ENCODE measurements around the gene PYGO2. TPM values are rescaled to one million over a fixed set of nuclear protein-coding genes. Genes with fewer than 3 reads are reported as not detected.
A peak's percentile ranks its signal among the peaks of the same experiment; 100 is the strongest.

Gene PYGO2
- total and polyA plus RNA-seq, 2 donors, result 15.3 to 24.5 TPM

DNA sequence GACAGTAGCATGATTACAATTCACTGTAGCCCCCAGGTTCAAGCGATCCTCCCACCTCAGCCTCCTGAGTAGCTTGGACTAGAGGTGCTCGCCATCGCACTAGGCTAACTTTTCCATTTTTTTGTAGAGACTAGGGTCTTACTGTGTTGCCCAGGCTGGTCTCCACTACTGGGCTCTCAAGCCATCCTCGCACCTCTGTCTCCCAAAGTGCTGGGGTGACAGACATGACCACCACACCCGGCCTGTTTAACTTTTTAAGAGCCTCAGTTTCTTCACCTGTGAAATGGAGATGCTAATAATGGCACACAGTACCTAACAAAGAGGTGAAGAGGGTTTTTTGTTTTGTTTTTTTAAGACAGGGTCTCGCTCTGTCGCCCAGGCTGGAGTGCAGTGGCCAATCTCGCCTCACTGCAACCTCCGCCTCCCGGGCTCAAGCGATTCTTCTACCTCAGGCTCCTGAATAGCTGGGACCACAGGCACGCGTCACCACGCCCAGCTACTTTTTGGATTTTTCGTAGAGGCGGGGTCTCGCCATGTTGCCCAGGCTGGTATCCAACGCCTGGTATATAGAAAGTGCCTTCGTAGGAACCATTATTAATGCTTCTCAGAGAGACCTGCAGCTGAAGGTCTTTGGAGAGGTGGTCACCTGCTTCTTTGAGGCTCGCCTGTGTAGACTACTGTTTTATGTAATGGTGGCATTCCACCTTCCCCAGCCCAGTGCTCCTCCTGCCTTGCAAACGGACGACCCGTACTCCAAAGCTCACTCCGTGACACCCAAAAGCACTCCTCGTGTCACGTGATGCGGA is 25.6 kb downstream of the PYGO2 start:
- peaks cover 0 to 4% of the 10 kb centered on the region in 2 donors for H3K9me3 ChIP-seq (ENCODE audit: control insufficient read depth in 2 of 2, insufficient read depth in 1 of 2, low read length in 1 of 2)
- H3K27me3 ChIP-seq (ENCODE audit: control insufficient read depth in 2 of 2, insufficient read depth in 1 of 2, low read length in 1 of 2), result no peaks in the 10 kb centered on the region
- peak overlapping the region; percentile 65 to 67 for H3K4me3 ChIP-seq (ENCODE audit: low read length in 2 of 2)
- no peak for DNase-seq (ENCODE audit: low read depth in 6 of 9, low spot score in 9 of 9)
- H3K36me3 ChIP-seq (ENCODE audit: control insufficient read depth in 2 of 2, insufficient read depth in 2 of 2, low read length in 1 of 2), result peaks cover 0 to 5% of the 10 kb centered on the region in 2 donors
- WGBS, result 57% methylated on average over 27 of the region's 27 CpGs
- H3K4me1 ChIP-seq (ENCODE audit: control insufficient read depth in 2 of 2, insufficient read depth in 2 of 2, low read length in 2 of 2), result peaks cover 7 to 44% of the 10 kb centered on the region in 2 donors
- H3K27ac ChIP-seq (ENCODE audit: low read depth in 1 of 2, low read length in 1 of 2), result peak overlapping the region; percentile 95 to 100

DNA sequence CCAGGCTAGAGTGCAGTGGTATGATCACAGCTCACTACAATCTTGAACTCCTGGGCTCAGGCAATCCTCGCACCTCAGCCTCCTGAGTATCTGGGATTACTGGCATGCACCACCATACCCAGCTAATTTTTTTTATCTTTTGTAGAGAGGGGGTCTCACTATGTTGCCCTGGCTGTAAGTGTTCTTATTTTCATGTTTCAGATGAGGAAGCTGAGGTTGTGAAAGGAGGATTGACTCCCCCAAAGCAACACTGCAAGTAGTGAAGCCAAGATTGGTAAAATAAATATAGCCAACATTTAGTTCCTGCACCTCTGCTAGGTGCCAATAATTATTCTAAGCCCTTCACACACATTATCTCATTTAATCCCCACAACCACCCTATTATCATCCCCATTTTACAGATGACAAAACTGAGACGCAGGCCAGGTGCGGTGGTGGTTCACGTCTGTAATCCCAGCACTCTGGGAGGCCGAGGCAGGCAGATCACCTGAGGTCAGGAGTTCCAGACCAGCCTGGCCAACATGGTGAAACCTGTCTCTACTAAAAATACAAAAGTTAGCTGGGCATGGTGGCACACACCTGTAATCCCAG is 27.1 kb downstream of the PYGO2 start:
- H3K36me3 ChIP-seq (ENCODE audit: control insufficient read depth in 2 of 2, insufficient read depth in 2 of 2, low read length in 1 of 2), result peaks cover 5 to 7% of the 10 kb centered on the region in 2 donors
- no peaks in the 10 kb centered on the region for H3K27me3 ChIP-seq (ENCODE audit: control insufficient read depth in 2 of 2, insufficient read depth in 1 of 2, low read length in 1 of 2)
- H3K27ac ChIP-seq (ENCODE audit: low read depth in 1 of 2, low read length in 1 of 2), result no peak overlapping the region
- no peak for DNase-seq (ENCODE audit: low read depth in 6 of 9, low spot score in 9 of 9)
- H3K4me1 ChIP-seq (ENCODE audit: control insufficient read depth in 2 of 2, insufficient read depth in 2 of 2, low read length in 2 of 2), result peaks cover 7 to 30% of the 10 kb centered on the region in 2 donors
- H3K9me3 ChIP-seq (ENCODE audit: control insufficient read depth in 2 of 2, insufficient read depth in 1 of 2, low read length in 1 of 2), result peaks cover 0 to 4% of the 10 kb centered on the region in 2 donors
- H3K4me3 ChIP-seq (ENCODE audit: low read length in 2 of 2), result no peak overlapping the region
- 97% methylated on average over 5 of the region's 5 CpGs for WGBS

DNA sequence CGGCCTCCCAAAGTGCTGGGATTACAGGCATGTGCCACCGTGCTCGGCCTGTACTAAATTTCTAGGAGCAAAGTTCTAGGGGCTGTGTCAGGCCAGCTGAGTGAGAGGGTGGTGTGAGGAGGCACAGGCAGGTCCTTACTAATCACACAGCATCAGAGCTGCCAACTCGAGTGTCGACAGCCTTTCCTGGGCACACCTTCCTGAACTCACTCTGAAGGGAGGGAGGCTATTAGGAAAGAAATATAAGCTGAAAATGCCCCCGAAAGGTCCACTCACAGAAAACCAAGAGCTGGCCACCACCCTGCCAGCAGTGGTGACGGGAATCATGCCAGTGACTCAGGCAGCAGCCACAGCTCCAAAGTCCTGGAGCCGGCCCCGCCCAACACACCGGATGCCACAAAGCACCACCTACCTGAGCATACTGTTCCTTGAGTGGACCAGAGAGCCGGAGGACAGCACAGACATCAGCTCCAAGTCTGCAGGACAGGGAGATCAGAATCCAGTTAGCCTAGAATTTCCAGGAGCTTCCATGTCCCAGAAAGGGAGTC is 29.6 kb downstream of the PYGO2 start:
- Histone ChIP-seq H3K4me3 (ENCODE audit: low read length in 2 of 2) (no peak overlapping the region), H3K9me3 (ENCODE audit: control insufficient read depth in 2 of 2, insufficient read depth in 1 of 2, low read length in 1 of 2) (no peaks in the 10 kb centered on the region), H3K27me3 (ENCODE audit: control insufficient read depth in 2 of 2, insufficient read depth in 1 of 2, low read length in 1 of 2) (no peaks in the 10 kb centered on the region), H3K27ac (ENCODE audit: low read depth in 1 of 2, low read length in 1 of 2) (no peak overlapping the region), H3K36me3 (ENCODE audit: control insufficient read depth in 2 of 2, insufficient read depth in 2 of 2, low read length in 1 of 2) (peaks cover 11 to 15% of the 10 kb centered on the region in 2 donors), H3K4me1 (ENCODE audit: control insufficient read depth in 2 of 2, insufficient read depth in 2 of 2, low read length in 2 of 2) (peaks cover 7 to 14% of the 10 kb centered on the region in 2 donors)
- 98% methylated on average over 11 of the region's 11 CpGs for WGBS
- no peak for DNase-seq (ENCODE audit: low read depth in 6 of 9, low spot score in 9 of 9)

DNA sequence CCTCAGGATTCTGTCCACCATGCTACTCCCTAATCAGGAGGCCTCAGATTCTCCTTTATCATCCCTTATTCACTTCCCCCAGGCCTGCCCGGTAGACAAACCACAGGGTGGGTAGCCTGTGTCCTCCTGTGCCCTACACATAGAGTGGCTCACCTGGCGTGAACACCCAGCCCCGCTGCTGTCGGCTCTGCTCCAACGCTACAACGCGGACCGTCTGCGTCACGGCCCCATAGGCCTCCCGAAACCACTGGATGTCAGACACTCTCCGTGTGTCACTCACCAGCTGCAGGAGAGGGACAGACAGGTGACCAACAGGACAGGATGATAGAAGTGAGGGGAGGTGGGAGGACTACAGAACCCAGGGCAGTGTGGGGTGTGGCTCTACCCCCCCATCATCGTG is 35.4 kb downstream of the PYGO2 start:
- peaks cover 0 to 8% of the 10 kb centered on the region in 2 donors for H3K4me1 ChIP-seq (ENCODE audit: control insufficient read depth in 2 of 2, insufficient read depth in 2 of 2, low read length in 2 of 2)
- peaks cover 38 to 50% of the 10 kb centered on the region in 2 donors for H3K36me3 ChIP-seq (ENCODE audit: control insufficient read depth in 2 of 2, insufficient read depth in 2 of 2, low read length in 1 of 2)
- WGBS, result 81% methylated on average over 13 of the region's 13 CpGs
- H3K9me3 ChIP-seq (ENCODE audit: control insufficient read depth in 2 of 2, insufficient read depth in 1 of 2, low read length in 1 of 2), result no peaks in the 10 kb centered on the region
- H3K27me3 ChIP-seq (ENCODE audit: control insufficient read depth in 2 of 2, insufficient read depth in 1 of 2, low read length in 1 of 2), result no peaks in the 10 kb centered on the region
- no peak for DNase-seq (ENCODE audit: low read depth in 6 of 9, low spot score in 9 of 9)
- H3K4me3 ChIP-seq (ENCODE audit: low read length in 2 of 2), result no peak overlapping the region
- no peak overlapping the region for H3K27ac ChIP-seq (ENCODE audit: low read depth in 1 of 2, low read length in 1 of 2)

DNA sequence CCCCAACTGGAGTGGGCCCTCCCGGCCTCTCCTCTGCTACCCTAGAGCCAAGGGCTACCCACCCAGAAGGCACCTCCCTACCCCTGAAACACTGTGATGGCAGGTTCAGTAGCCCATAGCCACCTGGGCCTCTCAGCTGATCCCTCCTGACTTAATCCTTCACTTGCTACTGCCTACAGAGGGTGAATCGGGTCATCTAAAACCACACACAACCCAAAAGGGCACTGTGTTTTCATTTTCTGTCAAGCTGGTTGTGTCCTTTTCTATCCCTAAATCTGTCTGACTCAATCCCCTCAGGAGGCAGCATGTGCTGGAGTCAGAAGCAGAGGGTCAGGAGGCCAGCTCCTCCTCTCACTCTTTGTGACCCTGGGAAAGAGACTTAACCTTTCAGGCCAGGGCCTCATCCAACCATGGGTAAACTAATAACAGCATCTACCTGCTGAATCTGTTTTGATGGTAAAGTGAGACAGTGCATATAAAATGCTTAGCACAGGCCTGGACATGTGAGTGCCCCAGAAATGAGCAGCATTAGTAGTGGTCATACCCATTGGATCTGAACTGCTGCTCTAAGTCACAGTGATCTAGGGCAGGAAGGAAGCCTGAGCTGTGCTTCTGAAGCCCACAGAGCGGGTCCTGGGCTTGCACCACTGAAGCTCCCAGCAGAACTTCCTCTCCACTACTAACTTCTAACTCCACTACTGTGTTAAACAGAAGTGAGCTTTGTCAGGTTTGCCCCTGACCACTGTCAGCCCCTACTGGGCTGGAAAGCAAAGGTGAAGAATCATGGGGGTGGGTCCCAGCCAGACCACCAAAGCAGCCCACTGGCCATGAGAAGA is 36.0 kb downstream of the PYGO2 start:
- H3K36me3 ChIP-seq (ENCODE audit: control insufficient read depth in 2 of 2, insufficient read depth in 2 of 2, low read length in 1 of 2), result peaks cover 35 to 49% of the 10 kb centered on the region in 2 donors
- H3K9me3 ChIP-seq (ENCODE audit: control insufficient read depth in 2 of 2, insufficient read depth in 1 of 2, low read length in 1 of 2), result no peaks in the 10 kb centered on the region
- WGBS, result 96% methylated on average over 3 of the region's 3 CpGs
- no peak overlapping the region for H3K4me3 ChIP-seq (ENCODE audit: low read length in 2 of 2)
- no peak overlapping the region for H3K27ac ChIP-seq (ENCODE audit: low read depth in 1 of 2, low read length in 1 of 2)
- H3K27me3 ChIP-seq (ENCODE audit: control insufficient read depth in 2 of 2, insufficient read depth in 1 of 2, low read length in 1 of 2), result no peaks in the 10 kb centered on the region
- H3K4me1 ChIP-seq (ENCODE audit: control insufficient read depth in 2 of 2, insufficient read depth in 2 of 2, low read length in 2 of 2), result peaks cover 0 to 8% of the 10 kb centered on the region in 2 donors
- no peak for DNase-seq (ENCODE audit: low read depth in 6 of 9, low spot score in 9 of 9)

DNA sequence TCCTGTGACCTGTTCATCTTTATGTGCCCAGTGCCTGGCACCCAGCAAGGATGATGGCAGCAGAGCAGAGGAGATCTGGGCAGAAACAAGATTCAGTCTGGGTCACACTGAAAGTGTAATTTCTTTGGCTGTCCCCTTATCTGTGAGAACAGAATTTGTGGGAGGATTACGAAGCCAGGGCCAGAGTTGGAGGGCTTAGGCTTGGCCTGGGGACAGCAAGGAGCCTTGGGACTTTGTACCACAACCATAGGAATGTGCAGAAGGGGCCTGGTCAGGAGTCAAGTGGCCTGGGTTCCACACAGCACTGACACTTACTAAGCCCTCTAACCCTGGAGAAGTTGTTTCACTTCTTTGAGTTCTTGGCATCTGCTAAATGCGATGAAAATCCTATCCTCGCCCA is 37.9 kb downstream of the PYGO2 start:
- Histone ChIP-seq H3K4me1 (ENCODE audit: control insufficient read depth in 2 of 2, insufficient read depth in 2 of 2, low read length in 2 of 2) (peaks cover 0 to 8% of the 10 kb centered on the region in 2 donors), H3K9me3 (ENCODE audit: control insufficient read depth in 2 of 2, insufficient read depth in 1 of 2, low read length in 1 of 2) (no peaks in the 10 kb centered on the region), H3K4me3 (ENCODE audit: low read length in 2 of 2) (no peak overlapping the region), H3K27me3 (ENCODE audit: control insufficient read depth in 2 of 2, insufficient read depth in 1 of 2, low read length in 1 of 2) (no peaks in the 10 kb centered on the region), H3K36me3 (ENCODE audit: control insufficient read depth in 2 of 2, insufficient read depth in 2 of 2, low read length in 1 of 2) (peaks cover 35 to 42% of the 10 kb centered on the region in 2 donors), H3K27ac (ENCODE audit: low read depth in 1 of 2, low read length in 1 of 2) (no peak overlapping the region)
- no peak for DNase-seq (ENCODE audit: low read depth in 6 of 9, low spot score in 9 of 9)
- 99% methylated on average over 3 of the region's 3 CpGs for WGBS

DNA sequence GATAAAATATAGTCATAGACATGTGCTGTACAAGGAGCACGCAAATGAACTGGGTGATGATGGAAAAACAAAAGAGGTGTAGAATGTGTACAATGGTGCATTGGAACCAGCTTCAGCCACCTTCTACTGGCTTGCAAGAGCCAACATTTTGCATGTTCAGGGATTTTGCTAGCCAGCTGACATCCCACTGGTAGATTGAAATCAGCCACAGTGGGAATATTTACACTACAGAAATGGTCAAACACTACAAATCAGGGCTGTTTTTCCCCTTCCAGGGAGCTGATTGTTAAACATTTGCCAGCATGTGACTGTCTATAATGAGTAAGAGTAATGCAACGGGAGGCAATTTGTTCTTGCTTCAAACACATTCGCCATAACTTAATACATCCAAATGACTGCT is 48.3 kb downstream of the PYGO2 start:
- 97% methylated on average over 3 of the region's 3 CpGs for WGBS
- Histone ChIP-seq H3K27ac (ENCODE audit: low read depth in 1 of 2, low read length in 1 of 2) (no peak overlapping the region), H3K9me3 (ENCODE audit: control insufficient read depth in 2 of 2, insufficient read depth in 1 of 2, low read length in 1 of 2) (peaks cover 0 to 7% of the 10 kb centered on the region in 2 donors), H3K4me1 (ENCODE audit: control insufficient read depth in 2 of 2, insufficient read depth in 2 of 2, low read length in 2 of 2) (no peaks in the 10 kb centered on the region), H3K4me3 (ENCODE audit: low read length in 2 of 2) (no peak overlapping the region), H3K27me3 (ENCODE audit: control insufficient read depth in 2 of 2, insufficient read depth in 1 of 2, low read length in 1 of 2) (no peaks in the 10 kb centered on the region), H3K36me3 (ENCODE audit: control insufficient read depth in 2 of 2, insufficient read depth in 2 of 2, low read length in 1 of 2) (peaks cover 0 to 4% of the 10 kb centered on the region in 2 donors)
- DNase-seq (ENCODE audit: low read depth in 6 of 9, low spot score in 9 of 9), result no peak

DNA sequence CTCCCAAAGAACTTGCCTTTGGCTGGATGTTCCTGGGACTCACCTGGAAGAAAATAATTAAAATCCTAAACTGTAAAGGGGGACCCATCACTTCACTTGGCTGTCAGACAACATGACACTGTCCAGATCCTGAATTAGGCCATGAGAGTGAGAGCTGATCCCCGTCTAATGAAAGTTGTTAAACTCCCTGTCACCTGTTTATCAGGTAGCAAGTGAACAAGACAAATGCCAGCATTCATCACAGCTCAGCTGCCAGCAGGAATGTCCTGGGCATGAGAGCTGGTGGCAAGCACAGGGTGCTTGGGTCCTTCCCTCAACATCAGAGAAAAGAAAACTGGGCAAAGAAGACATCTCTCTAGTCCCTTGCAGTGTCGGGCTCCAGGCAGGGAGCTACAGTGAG is 48.8 kb downstream of the PYGO2 start:
- Histone ChIP-seq H3K27me3 (ENCODE audit: control insufficient read depth in 2 of 2, insufficient read depth in 1 of 2, low read length in 1 of 2) (no peaks in the 10 kb centered on the region), H3K27ac (ENCODE audit: low read depth in 1 of 2, low read length in 1 of 2) (no peak overlapping the region), H3K4me1 (ENCODE audit: control insufficient read depth in 2 of 2, insufficient read depth in 2 of 2, low read length in 2 of 2) (no peaks in the 10 kb centered on the region), H3K9me3 (ENCODE audit: control insufficient read depth in 2 of 2, insufficient read depth in 1 of 2, low read length in 1 of 2) (peaks cover 0 to 8% of the 10 kb centered on the region in 2 donors), H3K36me3 (ENCODE audit: control insufficient read depth in 2 of 2, insufficient read depth in 2 of 2, low read length in 1 of 2) (peaks cover 0 to 4% of the 10 kb centered on the region in 2 donors), H3K4me3 (ENCODE audit: low read length in 2 of 2) (no peak overlapping the region)
- 93% methylated on average over 2 of the region's 2 CpGs for WGBS
- DNase-seq (ENCODE audit: low read depth in 6 of 9, low spot score in 9 of 9), result no peak
